Ovary (tissue), 3 donors: ENCODE data around the gene EIF2S1.

Experiments used
- EP300 ChIP-seq: sonication (generic); formaldehyde crosslinking; IDR thresholded peaks from one replicate; pipeline ENCODE4 v1.6.1; 2017; ENCODE audit warnings: antibody characterized with exemption
- POLR2A ChIP-seq: fragments of 450-650 bp; IDR thresholded peaks from one replicate; pipeline ENCODE4 v1.6.1; 2017; ENCODE audit warnings: antibody characterized with exemption, mild to moderate bottlenecking, moderate library complexity
- TF ChIP-seq, protein P1 (sequence below), 3 donors: fragments of 450-650 bp in 2 of 3; fragments of 200-600 bp in 1 of 3; IDR thresholded peaks; one replicate each; pipeline versions ENCODE4 v1.5.1 to v1.8.0; 2016 to 2022; ENCODE audit warnings: antibody characterized with exemption in 3 of 3, mild to moderate bottlenecking in 1 of 3
- donor health status: DM: no; HTN: no; CAD: no.

DNA sequence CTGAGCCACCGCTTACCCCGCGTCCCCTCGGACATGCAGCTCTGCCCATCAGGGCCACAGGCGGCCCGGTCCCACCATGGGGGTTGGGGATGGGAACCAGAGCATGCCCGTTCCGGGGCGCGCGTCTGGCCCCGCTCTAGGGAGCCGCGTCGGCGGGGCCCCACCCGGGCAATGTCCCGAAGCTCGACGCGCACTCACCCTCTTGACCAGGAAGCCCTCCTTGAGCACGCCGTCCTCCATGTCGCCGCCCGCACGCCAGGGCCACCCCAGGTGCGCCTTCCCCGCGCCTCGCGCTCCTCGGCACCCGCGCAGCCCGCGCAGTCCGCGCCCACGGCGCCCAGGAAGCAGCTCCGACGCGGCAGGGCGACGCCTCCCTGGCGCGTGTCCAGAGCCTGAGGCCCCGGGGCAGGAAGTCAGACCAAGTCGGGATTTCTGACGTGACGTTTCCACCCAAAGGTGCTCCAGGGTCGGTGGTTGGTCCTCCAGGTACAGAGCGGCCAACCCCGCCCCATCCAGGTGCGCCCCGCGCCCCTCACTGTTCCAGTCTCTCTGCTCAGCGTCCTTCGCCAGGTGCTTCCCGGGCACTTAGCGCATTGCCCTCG lies 51.8 kb downstream of the EIF2S1 start, which contains the start of gene PLEK2:
- TF ChIP-seq, protein P1, sequence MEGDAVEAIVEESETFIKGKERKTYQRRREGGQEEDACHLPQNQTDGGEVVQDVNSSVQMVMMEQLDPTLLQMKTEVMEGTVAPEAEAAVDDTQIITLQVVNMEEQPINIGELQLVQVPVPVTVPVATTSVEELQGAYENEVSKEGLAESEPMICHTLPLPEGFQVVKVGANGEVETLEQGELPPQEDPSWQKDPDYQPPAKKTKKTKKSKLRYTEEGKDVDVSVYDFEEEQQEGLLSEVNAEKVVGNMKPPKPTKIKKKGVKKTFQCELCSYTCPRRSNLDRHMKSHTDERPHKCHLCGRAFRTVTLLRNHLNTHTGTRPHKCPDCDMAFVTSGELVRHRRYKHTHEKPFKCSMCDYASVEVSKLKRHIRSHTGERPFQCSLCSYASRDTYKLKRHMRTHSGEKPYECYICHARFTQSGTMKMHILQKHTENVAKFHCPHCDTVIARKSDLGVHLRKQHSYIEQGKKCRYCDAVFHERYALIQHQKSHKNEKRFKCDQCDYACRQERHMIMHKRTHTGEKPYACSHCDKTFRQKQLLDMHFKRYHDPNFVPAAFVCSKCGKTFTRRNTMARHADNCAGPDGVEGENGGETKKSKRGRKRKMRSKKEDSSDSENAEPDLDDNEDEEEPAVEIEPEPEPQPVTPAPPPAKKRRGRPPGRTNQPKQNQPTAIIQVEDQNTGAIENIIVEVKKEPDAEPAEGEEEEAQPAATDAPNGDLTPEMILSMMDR (IDR thresholded peaks at IDR 0.05) = no peak
- TF ChIP-seq POLR2A (no peak), EP300 (no peak)
